Upper lobe of right lung (tissue), 1 donor: Measurements from ENCODE around the gene SLC35F1. TPM values are rescaled to one million over a fixed set of nuclear protein-coding genes. Genes with fewer than 3 reads are reported as not detected.

Source experiments
- ATAC-seq: fragments of 200-7000 bp; cut with Tn5 transposase; one replicate; pipeline ENCODE4 v1.9.1; 2020; ENCODE audit warnings: mild to moderate bottlenecking, moderate library complexity
- DNase-seq: peaks from one replicate; pipeline ENCODE4 v3.0.0-alpha.2; 2020
- H3K27ac ChIP-seq: fragments of 200-600 bp; one replicate; pipeline ENCODE4 v1.8.0; 2022
- H3K27me3 ChIP-seq: fragments of 200-600 bp; one replicate; pipeline ENCODE4 v1.8.0; 2022; ENCODE audit warnings: mild to moderate bottlenecking
- H3K36me3 ChIP-seq: fragments of 200-600 bp; one replicate; pipeline ENCODE4 v1.8.0; 2022
- H3K4me1 ChIP-seq: fragments of 200-600 bp; one replicate; pipeline ENCODE4 v1.8.0; 2022
- H3K4me3 ChIP-seq: fragments of 200-600 bp; one replicate; pipeline ENCODE4 v1.8.0; 2022; ENCODE audit warnings: mild to moderate bottlenecking
- H3K9me3 ChIP-seq: fragments of 200-600 bp; one replicate; pipeline ENCODE4 v1.8.0; 2022
- CTCF ChIP-seq: fragments of 200-600 bp; IDR thresholded peaks from one replicate; pipeline ENCODE4 v1.8.0; 2022; ENCODE audit warnings: antibody characterized with exemption
- intact Hi-C: fragments of 100-400 bp; cut with DNase I; formaldehyde crosslinking; loops from one replicate; pipeline ENCODE4 v1.11.0; 2022
- total RNA-seq: library from RNA; stranded (reverse); fragmentation: NEBNext Ultra II Directional; extraction: Animal tissue kit (Norgen Biotek cat#: 25700); gene quantifications from one replicate; pipeline ENCODE4 v1.2.1, GENCODE V29; 2021
- donor health status: DM: no; HTN: yes; CAD: no; lungs with severe emphysema.

The SLC35F1 gene
- total RNA-seq, 1 donor from 2014 or later, result 0.29 TPM

DNA sequence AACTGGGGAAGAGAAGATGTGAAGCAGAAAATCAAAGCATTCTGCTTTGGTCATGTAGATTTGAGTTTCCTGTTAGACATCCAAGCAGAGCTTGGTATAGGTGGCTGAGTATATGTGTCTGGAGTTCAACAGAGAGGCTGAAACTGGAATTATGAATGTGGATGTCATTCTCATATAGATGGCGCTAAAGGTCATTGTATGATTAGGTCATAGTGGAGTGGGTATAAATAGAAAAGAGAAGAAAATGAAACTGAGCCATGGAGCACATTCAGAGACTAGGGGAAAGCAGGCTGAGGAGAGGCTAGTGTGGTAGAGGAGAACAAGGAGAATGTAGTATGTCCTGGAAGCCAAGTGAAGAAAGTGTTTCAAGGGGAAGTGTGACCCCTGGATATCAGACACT is 345.4 kb downstream of the SLC35F1 start:
- no peak for DNase-seq
- H3K9me3 ChIP-seq, result no peaks in the 10 kb centered on the region
- no peak for ATAC-seq
- intact Hi-C loops, result no loop called here
- H3K4me3 ChIP-seq, result no peak overlapping the region
- no peak overlapping the region for H3K27ac ChIP-seq
- H3K27me3 ChIP-seq, result no peaks in the 10 kb centered on the region
- TF ChIP-seq CTCF, result no peak
- H3K36me3 ChIP-seq, result no peaks in the 10 kb centered on the region
- no peaks in the 10 kb centered on the region for H3K4me1 ChIP-seq

GRCh38 chr6:118253741-118254140 is 346.7 kb downstream of the SLC35F1 start:
- ATAC-seq (no peak), DNase-seq (no peak)
- no peak overlapping the region for H3K4me3 ChIP-seq
- H3K9me3 ChIP-seq, result no peaks in the 10 kb centered on the region
- TF ChIP-seq CTCF, result no peak
- no peak overlapping the region for H3K27ac ChIP-seq
- intact Hi-C loops, result no loop called here
- no peaks in the 10 kb centered on the region for H3K36me3 ChIP-seq
- no peaks in the 10 kb centered on the region for H3K27me3 ChIP-seq
- H3K4me1 ChIP-seq, result no peaks in the 10 kb centered on the region

DNA sequence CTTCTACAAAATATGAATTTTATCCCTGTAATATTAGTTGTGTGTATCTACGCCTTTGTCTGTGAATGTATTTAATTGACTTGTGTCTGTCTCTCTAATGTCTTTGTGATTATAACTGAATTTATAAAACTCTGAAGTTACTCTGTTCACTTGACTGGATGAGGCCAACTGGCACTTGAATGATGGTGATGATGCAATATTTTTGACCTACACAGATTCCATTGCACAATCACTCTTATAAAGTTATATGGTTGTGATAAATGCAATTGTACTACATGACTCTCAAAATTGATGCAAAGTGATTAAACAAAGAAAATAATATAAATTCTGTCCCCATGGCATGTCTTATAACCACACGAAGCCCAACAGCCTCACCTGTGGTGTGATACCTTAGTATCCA is 353.8 kb downstream of the SLC35F1 start:
- Histone ChIP-seq H3K4me1 (no peaks in the 10 kb centered on the region), H3K4me3 (no peak overlapping the region), H3K9me3 (no peaks in the 10 kb centered on the region), H3K36me3 (no peaks in the 10 kb centered on the region), H3K27me3 (no peaks in the 10 kb centered on the region), H3K27ac (no peak overlapping the region)
- no peak for TF ChIP-seq CTCF
- ATAC-seq (no peak), DNase-seq (no peak)
- intact Hi-C loops, result loop anchor here (10.0 kb wide), 1 partner anchor 286 kb away; no protein-coding TSS in a partner anchor

- intact Hi-C loops, result loop anchor here (10.0 kb wide), 1 partner anchor 289 kb away; no protein-coding TSS in a partner anchor
- ATAC-seq (peak; percentile 41), DNase-seq (no peak)
- Histone ChIP-seq H3K4me1 (no peaks in the 10 kb centered on the region), H3K27ac (no peak overlapping the region), H3K36me3 (no peaks in the 10 kb centered on the region), H3K4me3 (no peak overlapping the region), H3K27me3 (no peaks in the 10 kb centered on the region), H3K9me3 (no peaks in the 10 kb centered on the region)
- TF ChIP-seq CTCF, result peak; percentile 42
These were observed 356.9 kb downstream of the SLC35F1 start for GRCh38 chr6:118263921-118264486.

GRCh38 chr6:118269659-118270058 is 362.6 kb downstream of the SLC35F1 start:
- no peaks in the 10 kb centered on the region for H3K4me1 ChIP-seq
- H3K27ac ChIP-seq, result no peak overlapping the region
- H3K4me3 ChIP-seq, result no peak overlapping the region
- DNase-seq, result no peak
- H3K27me3 ChIP-seq, result no peaks in the 10 kb centered on the region
- no peak for ATAC-seq
- TF ChIP-seq CTCF, result no peak
- no peaks in the 10 kb centered on the region for H3K9me3 ChIP-seq
- no peaks in the 10 kb centered on the region for H3K36me3 ChIP-seq
- intact Hi-C loops, result loop anchor here (10.0 kb wide), 1 partner anchor 295 kb away; no protein-coding TSS in a partner anchor

- Histone ChIP-seq H3K4me1 (no peaks in the 10 kb centered on the region), H3K27me3 (no peaks in the 10 kb centered on the region), H3K9me3 (no peaks in the 10 kb centered on the region), H3K4me3 (no peak overlapping the region), H3K27ac (no peak overlapping the region), H3K36me3 (no peaks in the 10 kb centered on the region)
- DNase-seq, result no peak
- intact Hi-C loops, result no loop called here
- TF ChIP-seq CTCF, result no peak
- no peak for ATAC-seq
These were observed 370.6 kb downstream of the SLC35F1 start for GRCh38 chr6:118277631-118278030.
